Prostate gland (tissue), 2 donors: Measurements from ENCODE around the gene CEP43. TPM values are rescaled to one million over a fixed set of nuclear protein-coding genes. Genes with fewer than 3 reads are reported as not detected.

ENCODE experiments used
- DNase-seq: peaks from one replicate; pipeline ENCODE4 v3.0.0-alpha.2; 2019; ENCODE audit warnings: low spot score
- H3K27ac ChIP-seq, 2 donors: fragments of 200-600 bp; sonication (generic); 2 replicates each; pipeline ENCODE4 v1.5.1; 2017 to 2019
- H3K27me3 ChIP-seq: fragments of 200-600 bp; sonication (generic); replicated peaks from 2 replicates; pipeline ENCODE4 v1.5.1; 2019; ENCODE audit not compliant: insufficient read depth
- H3K36me3 ChIP-seq, 2 donors: fragments of 200-600 bp; sonication (generic); 1 replicate in 1 of 2; 2 replicates in 1 of 2; pipeline versions ENCODE4 v1.5.1 to v1.8.1; 2017 to 2019
- H3K4me1 ChIP-seq: fragments of 200-600 bp; sonication (generic); replicated peaks from 2 replicates; pipeline ENCODE4 v1.5.1; 2019
- H3K4me3 ChIP-seq, 2 donors: fragments of 200-600 bp; sonication (generic); 2 replicates each; pipeline ENCODE4 v1.5.1; 2017 to 2019
- H3K9me3 ChIP-seq: fragments of 200-600 bp; sonication (generic); 2 replicates; pipeline ENCODE4 v1.5.1; 2017
- CTCF ChIP-seq, 4 experiments: fragments of 200-600 bp in 2 of 4; fragments of 450-650 bp in 2 of 4; sonication (generic) in 2 of 4; IDR thresholded peaks; 1 replicate in 3 of 4; 2 replicates in 1 of 4; pipeline ENCODE4 v1.5.1; 2016 to 2019; ENCODE audit warnings: antibody characterized with exemption in 4 of 4, mild to moderate bottlenecking in 2 of 4, moderate library complexity in 2 of 4
- POLR2A ChIP-seq: fragments of 450-650 bp; IDR thresholded peaks from one replicate; pipeline ENCODE4 v1.6.1; 2016; ENCODE audit warnings: antibody characterized with exemption, mild to moderate bottlenecking
- POLR2AphosphoS5 ChIP-seq: sonication (generic); formaldehyde crosslinking; IDR thresholded peaks from one replicate; pipeline ENCODE4 v1.6.1; 2017; ENCODE audit warnings: antibody characterized with exemption
- WGBS: methylation state at CpG from one replicate; pipeline ENCODE4 v1.1.5; 2018; 5-methylcytosine and 5-hydroxymethylcytosine counted together
- intact Hi-C: fragments of 100-400 bp; cut with DNase I; formaldehyde crosslinking; loops from one replicate; pipeline ENCODE4 v1.14.2; 2022
- total RNA-seq, 2 donors: library from RNA; depleted of rRNA; stranded (reverse); fragments of >200 nt; gene quantifications; one replicate each; pipeline ENCODE4 v1.1.0, GENCODE V29; 2016

Gene CEP43
- total RNA-seq, 2 donors from 2014 or later: 13.3 to 25.7 TPM

- Histone ChIP-seq H3K9me3 (no peaks in the 10 kb centered on the region), H3K36me3 (no peaks in the 10 kb centered on the region), H3K27me3 (no peaks in the 10 kb centered on the region), H3K4me3 (peak overlapping the region; percentile 86 to 88), H3K27ac (peak overlapping the region; percentile 73 to 74), H3K4me1 (no peaks in the 10 kb centered on the region)
- no peak for TF ChIP-seq POLR2AphosphoS5
- intact Hi-C loops: loop anchor here (5.0 kb wide), 2 partner anchors 46 to 144 kb away; no protein-coding TSS in a partner anchor
- DNase-seq: peak; percentile 11
- WGBS: under 1% methylated on average over 81 of the region's 96 CpGs
Measured at GRCh38 chr6:166998256-166999144, 697 bp upstream of the CEP43 start.

GRCh38 chr6:166999884-167000253, 672 bp downstream of the CEP43 start:
- no peaks in the 10 kb centered on the region for H3K9me3 ChIP-seq
- WGBS: 1% methylated on average over 10 of the region's 10 CpGs
- peak overlapping the region; percentile 86 to 88 for H3K4me3 ChIP-seq
- intact Hi-C loops: loop anchor here (5.0 kb wide), 2 partner anchors 48 to 142 kb away; no protein-coding TSS in a partner anchor
- no peak for DNase-seq
- TF ChIP-seq POLR2A: no peak
- TF ChIP-seq CTCF (IDR thresholded peaks at IDR 0.05): no peak
- no peak for TF ChIP-seq POLR2AphosphoS5
- H3K27ac ChIP-seq: peak overlapping the region; percentile 73 to 74
- H3K36me3 ChIP-seq: no peaks in the 10 kb centered on the region
- no peaks in the 10 kb centered on the region for H3K27me3 ChIP-seq
- no peaks in the 10 kb centered on the region for H3K4me1 ChIP-seq

- intact Hi-C loops: no loop called here
- Histone ChIP-seq H3K27me3 (no peaks in the 10 kb centered on the region), H3K27ac (no peak overlapping the region), H3K4me1 (no peaks in the 10 kb centered on the region), H3K36me3 (no peaks in the 10 kb centered on the region), H3K9me3 (no peaks in the 10 kb centered on the region), H3K4me3 (no peak overlapping the region)
- WGBS: 81% methylated on average over 2 of the region's 2 CpGs
- DNase-seq: no peak
- TF ChIP-seq CTCF (IDR thresholded peaks at IDR 0.05) (no peak), POLR2A (no peak), POLR2AphosphoS5 (no peak)
Measured at GRCh38 chr6:167000759-167001158, 1.6 kb downstream of the CEP43 start.

DNA sequence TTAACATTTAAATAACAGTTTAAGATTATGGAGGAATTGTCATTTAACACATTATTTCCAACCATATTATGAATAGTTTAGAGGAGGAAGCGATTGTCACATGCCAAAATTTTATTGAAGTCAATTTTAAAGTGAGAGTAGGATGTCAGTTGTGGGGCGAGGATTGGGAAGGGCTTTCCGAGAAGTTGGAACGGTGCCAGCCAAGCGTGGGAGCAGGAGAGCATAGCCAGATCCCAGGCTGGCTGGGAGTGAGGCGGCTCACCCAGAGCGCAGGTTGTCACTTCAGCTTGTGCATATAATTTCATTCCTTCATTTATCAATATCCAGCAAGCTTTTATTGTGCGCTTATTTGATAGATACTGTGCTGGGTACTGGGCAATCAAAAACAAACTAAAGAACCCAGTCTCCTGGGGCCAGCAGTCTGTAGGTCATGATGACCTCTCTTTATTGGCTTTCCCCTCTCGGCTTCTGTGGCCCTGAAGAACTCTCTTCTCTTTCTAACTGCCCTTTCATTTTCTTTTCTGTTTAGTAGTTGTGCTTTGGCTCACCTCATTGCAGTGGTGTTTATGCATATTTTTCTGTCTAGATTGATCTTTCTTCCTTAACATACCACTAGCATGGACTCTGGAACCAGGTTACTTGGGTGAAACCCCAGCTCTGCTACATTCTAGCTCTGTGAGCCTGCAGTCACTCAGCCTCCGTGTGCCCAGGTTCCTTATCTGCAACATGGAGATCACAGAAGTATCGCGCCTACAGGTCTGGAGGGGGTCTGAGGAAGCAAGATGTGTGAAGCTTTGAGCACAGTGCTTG, 6.4 kb downstream of the CEP43 start:
- Histone ChIP-seq H3K27ac (no peak overlapping the region), H3K36me3 (no peaks in the 10 kb centered on the region), H3K9me3 (no peaks in the 10 kb centered on the region), H3K4me3 (no peak overlapping the region), H3K27me3 (no peaks in the 10 kb centered on the region), H3K4me1 (no peaks in the 10 kb centered on the region)
- WGBS: 73% methylated on average over 12 of the region's 12 CpGs
- no peak for DNase-seq
- TF ChIP-seq POLR2A (no peak), POLR2AphosphoS5 (no peak), CTCF (IDR thresholded peaks at IDR 0.05) (no peak)
- intact Hi-C loops: no loop called here

DNA sequence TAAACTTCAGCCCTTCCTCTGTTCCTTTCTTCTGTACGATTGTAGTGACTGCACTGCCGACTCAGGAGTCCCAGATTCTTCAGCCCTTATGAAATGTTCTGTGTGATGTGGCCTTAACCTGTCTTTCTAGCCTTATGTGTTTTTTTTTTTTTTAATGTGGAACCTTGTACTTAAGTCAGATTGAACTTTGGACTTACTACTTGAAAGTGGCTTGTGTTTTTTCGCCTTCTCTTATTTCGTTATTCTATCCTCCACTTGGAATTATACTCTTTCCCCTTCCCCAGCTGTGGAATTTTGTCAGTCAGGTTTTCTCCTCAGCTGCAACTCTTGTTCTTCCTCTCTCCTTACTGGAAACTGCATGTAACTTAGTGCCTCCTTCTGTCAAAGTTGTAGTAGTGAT, 8.8 kb downstream of the CEP43 start:
- 97% methylated on average over 4 of the region's 4 CpGs for WGBS
- no peaks in the 10 kb centered on the region for H3K9me3 ChIP-seq
- no peaks in the 10 kb centered on the region for H3K27me3 ChIP-seq
- DNase-seq: no peak
- intact Hi-C loops: no loop called here
- H3K4me1 ChIP-seq: no peaks in the 10 kb centered on the region
- H3K4me3 ChIP-seq: no peak overlapping the region
- no peaks in the 10 kb centered on the region for H3K36me3 ChIP-seq
- TF ChIP-seq CTCF (IDR thresholded peaks at IDR 0.05): no peak
- no peak for TF ChIP-seq POLR2AphosphoS5
- TF ChIP-seq POLR2A: no peak
- H3K27ac ChIP-seq: no peak overlapping the region
